DND-41 (cell line): ENCODE results near the gene WNT8B.

Experiments used
- ATAC-seq: fragments of 200-7000 bp; cut with Tn5 transposase; 3 replicates; pipeline ENCODE4 v1.9.1; 2021; ENCODE audit warnings: low read depth; ENCODE audit not compliant: insufficient read depth
- DNase-seq: peaks from one replicate; pipeline ENCODE4 v3.0.0-alpha.2; 2020
- H2AFZ ChIP-seq: 2 replicates; pipeline ENCODE4 v1.6.0; 2012; ENCODE audit warnings: low read depth, low read length
- H3K27ac ChIP-seq: 2 replicates; pipeline ENCODE4 v1.5.1; 2012; ENCODE audit warnings: low read length, inconsistent platforms
- H3K27me3 ChIP-seq: fragments of 200-600 bp; sonication (generic); 2 replicates; pipeline ENCODE4 v1.6.0; 2012; ENCODE audit warnings: low read length, mild to moderate bottlenecking, inconsistent platforms; ENCODE audit not compliant: insufficient read depth, poor library complexity
- H3K36me3 ChIP-seq: 2 replicates; pipeline ENCODE4 v1.5.1; 2012; ENCODE audit warnings: low read length, inconsistent platforms; ENCODE audit not compliant: insufficient read depth
- H3K4me1 ChIP-seq: 2 replicates; pipeline ENCODE4 v1.5.1; 2012; ENCODE audit warnings: mild to moderate bottlenecking, low read length; ENCODE audit not compliant: insufficient read depth
- H3K4me2 ChIP-seq: 2 replicates; pipeline ENCODE4 v1.6.0; 2012; ENCODE audit warnings: mild to moderate bottlenecking, moderate library complexity, low read length, inconsistent platforms; ENCODE audit not compliant: insufficient read depth
- H3K4me3 ChIP-seq, 2 experiments: fragments of 200-600 bp in 1 of 2; shearing (Covaris generic) in 1 of 2; 2 replicates each; pipeline ENCODE4 v1.5.1; 2012 to 2016; ENCODE audit warnings: inconsistent platforms in 2 of 2, low read length in 2 of 2, mild to moderate bottlenecking in 2 of 2, low read depth in 1 of 2, moderate library complexity in 1 of 2
- H3K79me2 ChIP-seq: 2 replicates; pipeline ENCODE4 v1.6.0; 2012; ENCODE audit warnings: low read length, inconsistent platforms; ENCODE audit not compliant: insufficient read depth
- H3K9ac ChIP-seq: 2 replicates; pipeline ENCODE4 v1.6.0; 2012; ENCODE audit warnings: low read depth, mild to moderate bottlenecking, inconsistent platforms, low read length, moderate library complexity
- H3K9me3 ChIP-seq: 2 replicates; pipeline ENCODE4 v1.5.1; 2012; ENCODE audit warnings: low read length, moderate library complexity, mild to moderate bottlenecking, inconsistent platforms; ENCODE audit not compliant: insufficient read depth, severe bottlenecking
- H4K20me1 ChIP-seq: 2 replicates; pipeline ENCODE4 v1.6.0; 2012; ENCODE audit warnings: low read length; ENCODE audit not compliant: insufficient read depth
- CTCF ChIP-seq: IDR thresholded peaks from 2 replicates; pipeline ENCODE4 v1.5.1; 2012; ENCODE audit warnings: borderline replicate concordance, low read length, moderate library complexity, mild to moderate bottlenecking; ENCODE audit not compliant: poor library complexity, severe bottlenecking; ENCODE audit errors: extremely low read depth
- EZH2 ChIP-seq: IDR thresholded peaks from 3 replicates; pipeline ENCODE4 v1.6.1; 2012; ENCODE audit warnings: borderline replicate concordance, low read depth, mild to moderate bottlenecking, moderate library complexity, low read length, inconsistent platforms; ENCODE audit not compliant: severe bottlenecking

WNT8B gene

GRCh38 chr10:100505164-100505563 lies 42.4 kb downstream of the WNT8B start:
- ATAC-seq = no peak

GRCh38 chr10:100506596-100507356 lies 44.0 kb downstream of the WNT8B start:
- peak overlapping the region; percentile 61 for H3K9ac ChIP-seq
- H3K4me1 ChIP-seq = peaks cover 67% of the 10 kb centered on the region
- H3K4me3 ChIP-seq = peak overlapping the region in 1 of 2 experiments; percentile 46; a peak in 2 of 4 replicates
- ATAC-seq (no peak), DNase-seq (no peak)
- H3K4me2 ChIP-seq = peak overlapping the region; percentile 57
- peaks cover 13% of the 10 kb centered on the region for H3K79me2 ChIP-seq
- H3K36me3 ChIP-seq = peaks cover 44% of the 10 kb centered on the region
- H3K27me3 ChIP-seq = no peaks in the 10 kb centered on the region
- peak overlapping the region; percentile 92 for H3K27ac ChIP-seq
- no peak overlapping the region for H2AFZ ChIP-seq
- no peaks in the 10 kb centered on the region for H4K20me1 ChIP-seq
- TF ChIP-seq EZH2 (no peak), CTCF (no peak)
- H3K9me3 ChIP-seq = no peaks in the 10 kb centered on the region

More at GRCh38 chr10:100505164-100505563, 42.4 kb downstream of the WNT8B start:
- TF ChIP-seq CTCF = no peak
- TF ChIP-seq EZH2 = no peak
- peaks cover 51% of the 10 kb centered on the region for H3K4me1 ChIP-seq
- no peak overlapping the region for H2AFZ ChIP-seq
- H3K27ac ChIP-seq = no peak overlapping the region; the same call in none of the 2 replicates
- DNase-seq = no peak
- H3K9ac ChIP-seq = no peak overlapping the region
- H3K79me2 ChIP-seq = peaks cover 13% of the 10 kb centered on the region
- H3K36me3 ChIP-seq = peaks cover 58% of the 10 kb centered on the region
- H4K20me1 ChIP-seq = no peaks in the 10 kb centered on the region
- no peak overlapping the region for H3K4me3 ChIP-seq
- no peaks in the 10 kb centered on the region for H3K9me3 ChIP-seq
- H3K27me3 ChIP-seq = no peaks in the 10 kb centered on the region
- H3K4me2 ChIP-seq = peak overlapping the region; percentile 5; the same call in 1 of the 2 replicates

- Histone ChIP-seq H3K4me2 (peak overlapping the region; percentile 57), H3K9me3 (no peaks in the 10 kb centered on the region), H3K4me1 (peaks cover 73% of the 10 kb centered on the region), H3K36me3 (peaks cover 38% of the 10 kb centered on the region), H3K27me3 (no peaks in the 10 kb centered on the region), H3K79me2 (peaks cover 13% of the 10 kb centered on the region), H3K9ac (peak overlapping the region; percentile 61), H2AFZ (no peak overlapping the region), H3K4me3 (peak overlapping the region in 1 of 2 experiments; percentile 46; a peak in 2 of 4 replicates), H3K27ac (peak overlapping the region; percentile 92), H4K20me1 (no peaks in the 10 kb centered on the region)
- ATAC-seq (no peak), DNase-seq (no peak)
- TF ChIP-seq CTCF = no peak
- TF ChIP-seq EZH2 = no peak
These were observed 44.5 kb downstream of the WNT8B start for GRCh38 chr10:100507357-100507732.
